ENCODE results near the gene ZC3H15. TPM values are rescaled to one million over a fixed set of nuclear protein-coding genes. Genes with fewer than 3 reads are reported as not detected.
"Not testable (repeated sequence)": the region's sequence is repeated elsewhere in the genome, so short reads cannot be mapped to it uniquely, and the experiment has no call there.

Gene ZC3H15
- total RNA-seq, 1 experiment from 2014 or later, result 120 TPM

- no peak for DNase-seq (ENCODE audit: low spot score)
These were observed 7.6 kb downstream of the ZC3H15 start for GRCh38 chr2:186493564-186494085.

- DNase-seq (ENCODE audit: low spot score), result no peak
These were observed 10.3 kb downstream of the ZC3H15 start for GRCh38 chr2:186496401-186496800.

GRCh38 chr2:186497928-186498327, 11.9 kb downstream of the ZC3H15 start:
- DNase-seq (ENCODE audit: low spot score), result no peak

- DNase-seq (ENCODE audit: low spot score), result no peak
These were observed 12.8 kb downstream of the ZC3H15 start for GRCh38 chr2:186498834-186499233.

GRCh38 chr2:186503827-186504606, 18.0 kb downstream of the ZC3H15 start:
- peak; percentile 44 for DNase-seq (ENCODE audit: low spot score)

- no peak for DNase-seq (ENCODE audit: low spot score)
These were observed 22.2 kb downstream of the ZC3H15 start for GRCh38 chr2:186508263-186508662.

- no peak for DNase-seq (ENCODE audit: low spot score)
These were observed 29.3 kb downstream of the ZC3H15 start for GRCh38 chr2:186515376-186515775.

GRCh38 chr2:186516396-186516795, 30.3 kb downstream of the ZC3H15 start:
- DNase-seq (ENCODE audit: low spot score), result no peak

GRCh38 chr2:186517090-186517489, 31.0 kb downstream of the ZC3H15 start:
- DNase-seq (ENCODE audit: low spot score), result no peak

- no peak for DNase-seq (ENCODE audit: low spot score)
These were observed 32.2 kb downstream of the ZC3H15 start for GRCh38 chr2:186518291-186518690.

- no peak for DNase-seq (ENCODE audit: low spot score)
These were observed 32.9 kb downstream of the ZC3H15 start for GRCh38 chr2:186518945-186519344.

GRCh38 chr2:186521570-186522153, 35.6 kb downstream of the ZC3H15 start:
- DNase-seq (ENCODE audit: low spot score), result not testable (repeated sequence)

- DNase-seq (ENCODE audit: low spot score), result no peak
These were observed 36.4 kb downstream of the ZC3H15 start for GRCh38 chr2:186522450-186522849.

- DNase-seq (ENCODE audit: low spot score), result no peak
These were observed 37.7 kb downstream of the ZC3H15 start for GRCh38 chr2:186523791-186524190.

GRCh38 chr2:186526281-186526680, 40.2 kb downstream of the ZC3H15 start:
- no peak for DNase-seq (ENCODE audit: low spot score)

- DNase-seq (ENCODE audit: low spot score), result no peak
These were observed 44.3 kb downstream of the ZC3H15 start for GRCh38 chr2:186530314-186530713.

GRCh38 chr2:186531257-186531775, 45.3 kb downstream of the ZC3H15 start:
- DNase-seq (ENCODE audit: low spot score), result no peak

- DNase-seq (ENCODE audit: low spot score), result no peak
These were observed 46.8 kb downstream of the ZC3H15 start for GRCh38 chr2:186532891-186533290.

- no peak for DNase-seq (ENCODE audit: low spot score)
These were observed 47.7 kb downstream of the ZC3H15 start for GRCh38 chr2:186533717-186534116.

GRCh38 chr2:186534406-186534805, 48.3 kb downstream of the ZC3H15 start:
- no peak for DNase-seq (ENCODE audit: low spot score)

- no peak for DNase-seq (ENCODE audit: low spot score)
These were observed 49.8 kb downstream of the ZC3H15 start for GRCh38 chr2:186535861-186536260.

- no peak for DNase-seq (ENCODE audit: low spot score)
These were observed 51.0 kb downstream of the ZC3H15 start for GRCh38 chr2:186537019-186537418.

- no peak for DNase-seq (ENCODE audit: low spot score)
These were observed 54.9 kb downstream of the ZC3H15 start for GRCh38 chr2:186540941-186541340.

All from A172 (cell line).